CD4-positive, alpha-beta T cell treated with Interleukin-2 at 100 ng/mL for 4 hours (primary cell): ENCODE data around the gene EMX2.

Experiments
- DNase-seq: peaks from one replicate; pipeline ENCODE4 v3.0.0-alpha.2; 2020; ENCODE audit warnings: low spot score

Gene EMX2

DNA sequence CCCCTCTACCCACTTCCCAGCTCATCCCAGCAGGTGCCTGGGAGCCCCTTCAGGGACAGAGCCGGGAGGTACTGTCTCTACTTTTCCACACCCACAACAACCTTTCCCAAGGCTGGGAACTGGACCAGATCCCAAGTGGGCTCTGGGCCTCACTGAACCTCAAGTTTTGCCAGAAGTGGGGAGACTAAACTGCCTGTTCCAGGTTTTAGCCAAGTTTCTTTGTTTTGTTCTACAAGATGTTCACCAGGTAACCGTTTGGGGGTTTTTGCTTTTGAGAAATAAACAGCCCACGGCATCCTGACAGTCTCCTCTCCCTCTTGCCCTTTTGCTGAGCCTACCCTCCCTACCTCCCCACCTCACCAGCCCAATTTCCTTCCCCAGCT, 10.6 kb upstream of the EMX2 start:
- no peak for DNase-seq

DNA sequence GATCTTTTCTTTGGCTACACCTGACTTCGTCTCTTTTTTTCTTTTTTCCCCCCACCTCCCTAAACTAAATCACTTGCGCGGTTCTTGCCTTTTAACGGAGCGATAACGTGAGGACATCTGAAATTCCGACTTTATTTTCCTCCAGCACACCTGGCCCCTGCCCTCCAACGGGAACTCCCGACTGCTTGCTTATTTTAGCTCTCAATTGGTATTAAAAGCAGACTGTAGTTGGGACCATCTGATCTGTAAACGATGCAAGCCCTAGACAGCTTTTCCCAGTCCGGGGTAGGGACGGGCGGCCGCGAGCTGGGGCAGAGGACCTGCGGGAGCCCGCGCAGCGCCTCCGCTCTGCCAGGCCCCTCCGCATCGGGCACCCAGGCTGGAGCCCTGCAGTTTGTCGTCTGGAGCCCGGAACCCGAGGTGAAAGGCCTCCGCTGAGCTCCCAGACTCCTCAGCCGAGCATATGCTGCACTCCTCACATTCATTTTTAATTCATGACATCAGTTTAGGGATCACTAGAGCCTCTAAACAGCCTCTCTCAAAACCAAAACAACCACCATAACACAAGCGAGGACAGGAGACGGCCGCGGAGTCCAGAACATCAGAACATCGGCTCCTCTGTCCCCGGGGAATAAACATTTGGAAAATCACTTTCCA, 10.0 kb upstream of the EMX2 start:
- DNase-seq: no peak

DNA sequence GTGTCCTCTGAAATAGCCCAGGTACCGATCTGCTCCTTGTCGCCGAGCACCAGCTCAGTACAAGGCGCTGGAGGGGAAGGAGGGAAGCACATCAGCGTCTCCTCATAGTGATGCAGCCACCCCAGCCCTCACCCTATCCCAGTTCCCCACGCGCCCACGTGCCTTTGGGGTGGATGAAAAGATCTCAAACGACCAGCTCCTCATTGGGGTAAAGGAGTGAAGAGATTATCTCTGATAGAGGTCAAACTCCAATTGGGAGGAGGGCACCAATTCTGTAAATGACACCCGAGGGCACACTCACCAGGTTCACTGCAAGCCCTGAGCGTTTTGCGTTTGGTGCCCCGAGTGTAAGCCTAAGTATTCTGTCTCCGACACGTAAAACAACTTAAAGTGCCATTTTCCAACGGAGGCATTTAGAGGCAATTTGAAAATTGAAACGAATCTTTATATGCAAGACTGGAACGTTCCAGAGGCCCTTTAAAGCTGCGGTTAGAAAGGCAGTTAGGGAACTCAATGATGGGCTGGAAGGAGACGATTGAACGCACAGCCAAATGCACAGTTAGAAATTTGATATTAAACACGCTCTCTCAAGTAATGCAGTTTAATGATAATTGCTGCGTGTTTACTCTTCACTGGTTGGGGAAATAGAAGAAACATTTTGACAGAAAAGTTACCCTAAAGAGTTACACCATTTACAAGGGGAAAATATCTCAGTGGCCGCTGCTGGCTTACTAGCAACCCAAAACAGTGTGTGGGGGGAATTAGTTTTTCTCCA, 8.9 kb upstream of the EMX2 start:
- DNase-seq: no peak

DNA sequence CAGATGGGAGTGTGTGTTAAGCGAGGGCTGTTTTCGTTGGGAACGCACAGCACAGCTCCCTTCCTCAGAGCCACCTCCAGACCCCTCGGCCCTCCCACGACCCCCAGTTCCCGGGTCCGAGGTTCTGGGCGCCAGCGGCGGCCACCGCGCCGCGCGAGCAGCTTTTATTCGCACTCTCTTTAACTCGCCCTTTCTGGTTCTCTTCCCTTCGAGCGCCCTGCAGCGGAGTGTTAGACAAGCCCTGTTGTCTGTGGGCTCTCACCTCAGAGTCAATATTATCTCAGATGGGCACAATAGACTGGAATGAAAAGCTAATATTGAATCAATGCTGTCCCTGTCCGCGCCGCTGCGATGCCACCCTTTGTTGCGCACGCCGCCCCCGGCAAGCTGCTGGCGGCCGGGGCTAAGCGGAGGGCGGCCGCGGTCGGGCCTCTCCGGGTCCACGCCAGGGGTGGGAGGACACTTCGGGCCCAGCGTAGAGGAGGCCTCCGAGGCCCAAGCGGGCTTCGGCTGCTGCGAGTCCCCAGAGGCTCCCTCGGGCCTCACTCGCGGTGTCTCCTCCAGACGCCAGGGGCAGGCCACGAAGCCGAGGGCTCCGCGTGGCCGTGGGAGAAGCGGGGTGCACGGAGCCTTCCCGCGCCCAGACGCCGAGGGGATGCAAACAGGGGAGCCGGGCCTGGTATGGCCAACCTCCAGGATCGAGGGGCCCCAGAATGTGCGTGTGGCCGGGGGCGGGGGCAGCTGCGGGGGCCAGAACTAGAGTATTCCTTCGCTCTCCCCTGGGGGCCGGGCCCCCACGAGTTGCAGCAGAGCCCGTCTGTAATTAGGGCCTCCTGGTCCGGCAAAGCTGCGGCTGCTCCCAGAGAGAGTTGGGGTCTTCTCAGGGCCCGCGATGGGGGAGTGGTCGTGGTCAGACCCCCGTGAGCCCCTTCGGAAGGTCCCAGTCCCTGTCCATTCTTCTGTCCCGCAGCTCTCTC, 7.9 kb upstream of the EMX2 start:
- no peak for DNase-seq

DNA sequence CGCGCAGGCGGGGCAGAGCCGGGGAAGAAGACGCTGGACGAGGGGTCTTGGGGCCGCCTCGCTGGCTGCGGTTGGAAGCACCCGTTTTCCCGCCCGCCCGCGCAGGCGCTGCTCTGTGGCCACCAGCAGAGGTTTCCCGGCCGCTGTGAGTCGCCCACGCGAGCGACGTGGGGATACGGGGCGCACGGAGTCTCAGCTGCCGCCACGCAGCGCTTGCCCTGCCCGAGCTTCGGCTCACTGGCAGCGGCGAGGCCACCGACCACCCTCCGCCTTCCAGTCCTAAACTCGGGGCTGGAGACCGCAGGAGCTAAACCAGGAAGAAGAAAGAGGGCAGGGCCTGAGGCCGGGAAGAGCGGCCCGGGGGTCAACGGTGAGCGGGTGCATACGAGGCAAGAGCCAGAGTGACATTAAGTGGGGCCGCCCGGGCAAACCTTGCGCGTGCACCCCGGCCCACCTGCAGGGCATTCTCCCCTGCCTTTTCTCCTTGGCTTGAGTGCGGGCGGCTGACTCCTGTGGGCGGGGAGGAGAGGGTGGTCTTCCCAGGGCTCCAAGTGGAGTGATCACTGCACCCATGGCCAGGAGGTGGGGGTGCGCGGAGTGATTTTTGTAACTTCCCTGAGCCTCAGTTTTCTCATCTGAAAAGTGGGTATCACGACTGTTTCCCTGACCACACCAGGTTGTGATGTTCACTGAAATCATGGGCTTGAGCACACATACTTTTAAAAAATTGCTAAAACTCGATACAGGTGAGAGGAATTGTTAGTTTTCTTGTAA, 7.1 kb upstream of the EMX2 start:
- no peak for DNase-seq

DNA sequence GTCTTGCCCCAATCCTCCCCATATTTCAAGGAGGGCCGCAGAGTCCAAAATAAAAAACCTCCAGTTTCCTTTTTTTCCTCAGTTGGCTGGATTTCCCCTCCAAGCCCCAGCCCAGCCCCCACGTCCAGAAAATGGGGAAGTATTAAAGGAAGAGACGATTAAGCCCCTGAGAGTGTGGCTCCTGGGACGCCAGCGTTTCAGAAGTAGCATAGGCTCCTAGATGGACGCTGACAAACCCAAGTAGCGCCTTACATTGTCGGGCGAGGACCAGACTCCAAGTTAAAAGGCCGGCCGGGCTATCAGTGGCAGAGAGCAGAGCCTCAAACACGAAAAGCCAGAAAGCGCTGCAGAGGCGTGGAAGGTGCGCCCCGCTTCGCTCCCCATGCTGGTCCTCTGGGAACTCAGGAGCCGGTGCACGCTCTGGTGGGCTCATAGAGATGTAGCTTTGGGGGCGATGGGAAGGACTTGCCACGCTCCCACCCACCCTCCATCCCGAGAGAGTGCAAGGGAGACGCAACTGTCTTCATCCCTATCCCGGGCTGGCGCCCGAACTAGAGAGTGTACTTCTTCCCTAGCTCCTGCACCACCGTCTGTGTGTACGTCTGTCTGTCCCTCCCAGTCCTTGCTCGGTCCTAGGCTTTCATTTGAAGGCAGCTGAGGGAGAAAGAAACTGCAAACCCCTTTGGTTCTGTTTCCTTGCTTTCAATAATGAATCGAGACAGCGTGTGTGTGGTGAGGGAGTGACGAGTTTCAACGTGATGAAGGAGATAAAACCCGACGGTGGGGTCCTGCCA, 6.3 kb upstream of the EMX2 start:
- no peak for DNase-seq

DNA sequence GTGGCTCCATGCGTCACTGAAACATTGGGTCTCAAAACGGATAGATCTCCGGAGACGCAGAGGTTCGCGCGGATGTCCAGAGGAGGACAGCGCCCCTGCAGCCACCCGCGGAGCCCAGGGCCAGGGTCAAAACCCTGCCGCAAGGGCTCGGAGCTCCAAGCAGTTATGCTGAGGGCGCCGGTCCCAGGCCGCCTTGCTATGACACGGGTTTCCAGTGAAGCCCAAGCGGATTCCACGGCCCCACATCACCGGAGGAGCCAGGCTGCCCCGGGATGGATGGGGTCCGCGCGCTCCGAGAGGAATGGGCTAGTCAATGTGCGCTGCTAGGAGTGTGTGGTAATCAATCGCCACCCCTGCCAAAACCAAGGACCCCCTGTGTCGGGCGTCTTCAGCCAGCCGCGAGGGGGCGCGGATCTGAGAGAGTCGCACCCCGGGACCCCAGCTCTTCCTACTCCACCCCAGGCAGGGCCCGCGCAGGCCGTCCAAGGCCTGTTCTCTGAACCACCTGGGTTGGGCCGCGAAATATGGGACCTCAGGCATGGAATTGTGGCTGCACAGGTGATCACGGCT, 5.6 kb upstream of the EMX2 start:
- no peak for DNase-seq

DNA sequence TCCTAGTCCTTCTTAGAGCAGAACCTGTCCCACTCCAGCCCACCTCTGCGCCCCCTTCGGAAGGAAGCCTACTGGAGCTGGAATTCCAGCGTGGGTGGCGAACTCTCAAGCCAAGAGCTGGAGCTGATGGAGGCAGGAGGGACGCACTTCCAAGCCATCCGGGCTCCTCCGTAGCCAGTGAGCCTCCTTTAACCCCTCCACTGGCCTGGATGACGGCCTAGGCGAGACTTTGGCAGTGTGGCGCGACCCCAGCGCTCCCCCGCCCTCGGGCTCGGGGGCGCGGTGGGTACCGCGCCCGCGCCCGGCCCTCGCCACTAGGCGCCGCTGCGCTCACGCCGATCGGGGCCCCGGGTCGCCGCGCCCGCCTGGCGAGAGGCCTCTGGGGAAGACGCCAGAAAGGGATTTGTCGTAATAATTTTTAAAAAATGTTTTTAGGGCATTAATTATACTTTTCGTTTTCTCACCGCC, 5.1 kb upstream of the EMX2 start:
- DNase-seq: no peak

DNA sequence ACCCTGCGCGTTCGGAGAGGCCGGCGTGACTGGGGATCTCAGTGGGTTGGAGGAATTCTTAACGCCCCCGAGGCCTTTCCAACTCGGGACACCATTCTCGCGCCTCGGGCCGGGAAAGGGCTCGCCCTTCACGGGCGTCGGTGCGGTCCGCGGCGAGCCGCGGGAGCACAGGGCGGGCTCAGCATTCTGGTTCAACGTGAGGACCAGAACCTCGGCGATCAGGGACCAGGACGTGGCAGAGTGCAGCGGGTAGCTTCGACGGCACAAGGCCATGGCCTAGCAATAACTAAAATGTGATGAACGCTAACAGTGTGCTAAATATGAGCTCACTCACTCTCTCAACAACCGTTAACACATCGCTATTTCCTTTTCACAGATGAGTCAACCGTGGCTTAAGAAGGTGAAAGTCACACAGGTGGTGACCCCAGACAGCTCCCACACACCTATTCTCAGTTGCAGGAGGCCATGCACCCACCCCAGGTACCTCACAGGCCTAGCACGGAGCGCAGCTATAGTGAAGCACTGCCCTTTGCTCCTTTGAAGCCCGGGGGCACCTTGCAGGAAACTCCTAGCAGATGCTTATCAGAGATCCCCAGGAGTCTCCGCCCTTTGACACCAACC, 4.5 kb upstream of the EMX2 start:
- DNase-seq: no peak

DNA sequence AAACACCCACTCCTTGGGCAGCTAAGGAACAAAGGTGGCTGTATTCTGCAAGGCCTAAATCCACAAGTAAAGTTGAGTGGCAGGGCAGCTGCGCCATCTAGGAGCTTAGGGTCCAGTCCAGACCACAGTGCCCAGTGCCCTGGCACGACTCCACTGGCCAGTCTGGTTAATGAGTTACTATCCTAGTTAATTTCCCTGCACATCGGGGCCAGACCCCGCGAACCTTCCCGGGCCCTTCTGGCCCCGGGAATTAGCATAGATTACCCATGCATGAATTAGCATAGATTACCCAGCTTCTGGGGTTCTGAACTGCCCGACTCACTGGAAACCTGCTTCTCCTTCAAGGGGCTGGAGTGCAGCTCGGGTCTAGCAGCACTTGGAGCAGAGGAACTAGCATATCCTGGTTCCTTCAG, 3.2 kb upstream of the EMX2 start:
- no peak for DNase-seq

DNA sequence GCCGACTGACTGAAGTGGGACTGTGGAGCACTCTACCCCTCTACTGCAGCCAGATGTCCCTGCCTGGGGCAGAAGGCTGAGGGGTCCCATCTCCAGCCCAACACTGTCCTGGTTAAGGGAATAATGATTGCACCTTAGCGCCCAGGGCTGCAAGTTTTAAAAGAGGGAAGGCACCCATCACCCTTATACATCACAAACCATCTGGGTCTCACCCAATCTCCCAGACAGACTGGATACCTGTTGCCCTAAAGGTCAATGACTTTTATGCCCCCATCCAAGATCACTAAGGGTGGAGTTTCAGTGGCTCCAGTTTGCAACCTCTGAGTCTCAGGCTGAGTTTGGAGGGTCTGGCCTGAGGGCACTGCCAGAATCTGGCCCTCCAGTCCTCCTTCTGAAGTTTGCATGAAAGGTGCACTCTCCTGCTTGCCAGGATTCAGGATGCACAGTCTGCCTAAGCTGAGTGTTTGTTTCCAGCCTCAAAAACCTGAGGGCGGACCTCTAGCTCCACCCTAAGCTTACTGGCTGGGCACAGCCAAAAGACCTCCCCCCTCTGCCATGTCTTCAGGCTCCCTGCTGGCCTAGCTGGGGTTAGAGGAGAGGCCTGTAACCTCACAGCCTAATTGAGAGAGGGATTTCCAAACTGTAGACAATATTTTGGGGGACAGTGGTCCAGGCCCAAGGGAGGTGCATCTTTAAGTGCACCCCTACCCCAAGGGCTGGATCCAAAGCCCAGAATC, 2.5 kb upstream of the EMX2 start:
- DNase-seq: no peak

DNA sequence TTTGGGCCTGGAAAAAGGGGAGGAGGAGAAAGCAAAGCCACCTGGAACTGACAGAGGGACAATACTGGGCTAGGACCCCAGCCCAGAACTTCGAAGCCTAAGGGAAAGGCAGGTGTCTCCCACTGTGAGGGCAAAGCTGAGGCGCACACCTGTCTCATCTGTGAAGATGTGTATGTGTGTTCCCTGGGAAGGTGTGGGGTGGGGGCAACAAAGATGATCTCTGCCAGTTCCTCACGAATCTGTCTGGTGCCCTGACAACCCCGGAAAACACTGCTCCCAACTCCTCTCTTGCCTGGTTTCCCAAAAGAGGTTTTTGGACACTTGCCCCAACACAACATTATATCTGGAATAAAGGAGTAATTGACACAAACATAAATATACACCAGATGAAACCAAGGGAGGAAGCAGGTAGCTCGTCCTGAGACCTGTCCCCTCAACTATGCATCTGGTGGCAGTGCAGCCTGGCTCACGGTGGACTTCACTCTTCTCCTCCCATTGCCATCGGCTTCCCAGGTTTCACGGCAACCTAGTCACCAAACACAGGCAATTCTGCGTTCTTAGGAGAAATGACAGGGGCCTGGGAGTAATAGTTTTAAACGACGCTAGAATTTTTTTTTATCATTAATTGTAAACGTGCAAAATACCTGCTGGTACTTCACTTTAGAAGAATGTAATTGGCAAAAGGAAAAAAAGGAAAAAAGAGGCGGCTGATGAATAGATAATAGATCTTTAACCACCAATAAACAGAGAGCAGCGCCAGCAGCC, 1.7 kb upstream of the EMX2 start:
- no peak for DNase-seq

DNA sequence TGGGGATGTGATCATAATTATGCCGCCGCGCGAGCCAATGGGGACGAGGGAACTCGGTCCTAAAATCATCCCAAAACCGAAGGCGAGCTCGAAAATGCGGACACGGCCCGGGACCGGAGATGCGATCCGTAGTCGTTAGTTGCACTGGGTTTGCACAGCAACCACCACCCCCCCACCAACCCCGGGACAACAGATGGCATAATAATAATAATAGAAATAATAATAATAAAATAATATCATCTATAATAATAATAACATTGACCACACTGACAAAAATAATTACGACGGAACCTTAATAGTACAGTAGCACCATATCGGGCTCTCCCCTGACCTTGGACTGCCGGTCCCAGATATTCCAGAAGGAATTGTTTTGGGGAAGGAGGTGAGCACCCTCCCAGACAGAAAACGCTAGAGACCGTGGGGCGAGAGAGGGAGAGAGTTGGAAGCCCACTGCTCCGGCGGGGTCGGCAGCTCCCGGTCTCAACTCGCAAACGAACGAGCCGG, 1.1 kb upstream of the EMX2 start:
- no peak for DNase-seq

DNA sequence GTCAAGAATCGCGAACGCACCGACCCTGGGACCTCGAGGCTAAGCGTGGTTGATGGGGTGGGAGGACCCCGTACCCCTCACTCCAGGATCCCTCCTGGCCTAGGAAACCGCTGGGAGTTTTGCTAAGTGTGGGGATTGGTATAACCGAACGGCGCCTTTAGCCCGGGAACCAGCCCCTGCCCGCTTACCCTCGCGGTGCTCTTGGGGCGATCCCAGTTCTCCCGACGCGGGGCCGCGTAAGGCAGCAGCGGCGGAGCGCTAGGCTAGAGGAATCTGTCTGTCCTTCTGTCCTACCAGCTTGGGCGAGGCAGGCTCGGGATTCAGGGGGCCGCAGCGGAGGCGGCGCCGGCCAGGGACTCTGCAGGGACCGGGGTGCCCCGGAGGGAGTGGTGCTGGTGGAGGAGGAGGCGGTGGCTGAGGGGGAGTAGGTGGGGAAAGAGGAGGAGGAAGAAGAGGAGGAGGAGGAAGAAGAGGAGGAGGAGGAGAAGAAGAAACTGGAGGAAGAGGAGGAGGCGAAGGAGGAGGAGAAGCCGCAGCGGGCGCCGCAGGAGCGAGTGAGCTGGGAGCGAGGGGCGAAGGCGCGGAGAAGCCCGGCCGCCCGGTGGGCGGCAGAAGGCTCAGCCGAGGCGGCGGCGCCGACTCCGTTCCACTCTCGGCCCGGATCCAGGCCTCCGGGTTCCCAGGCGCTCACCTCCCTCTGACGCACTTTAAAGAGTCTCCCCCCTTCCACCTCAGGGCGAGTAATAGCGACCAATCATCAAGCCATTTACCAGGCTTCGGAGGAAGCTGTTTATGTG, 439 bp upstream of the EMX2 start:
- DNase-seq: no peak

DNA sequence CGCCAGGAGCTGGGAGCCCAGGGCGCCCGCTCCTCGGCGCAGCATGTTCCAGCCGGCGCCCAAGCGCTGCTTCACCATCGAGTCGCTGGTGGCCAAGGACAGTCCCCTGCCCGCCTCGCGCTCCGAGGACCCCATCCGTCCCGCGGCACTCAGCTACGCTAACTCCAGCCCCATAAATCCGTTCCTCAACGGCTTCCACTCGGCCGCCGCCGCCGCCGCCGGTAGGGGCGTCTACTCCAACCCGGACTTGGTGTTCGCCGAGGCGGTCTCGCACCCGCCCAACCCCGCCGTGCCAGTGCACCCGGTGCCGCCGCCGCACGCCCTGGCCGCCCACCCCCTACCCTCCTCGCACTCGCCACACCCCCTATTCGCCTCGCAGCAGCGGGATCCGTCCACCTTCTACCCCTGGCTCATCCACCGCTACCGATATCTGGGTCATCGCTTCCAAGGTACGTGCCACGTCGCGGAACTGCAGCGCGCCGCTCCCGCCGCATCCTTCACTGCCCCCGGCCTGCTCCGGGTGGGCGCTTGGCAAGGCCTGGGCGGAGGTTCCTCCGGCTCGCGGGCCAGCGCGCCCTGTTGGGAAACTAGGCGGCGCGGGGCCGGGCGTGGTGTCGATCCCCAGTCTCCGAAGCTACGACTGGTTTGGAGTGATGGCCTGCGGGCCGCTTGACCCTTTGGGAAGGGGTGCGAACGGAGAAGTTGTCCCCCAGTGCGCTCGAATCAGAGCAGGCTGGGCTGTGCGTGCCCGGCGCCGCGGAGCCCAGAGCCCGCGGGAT, 868 bp downstream of the EMX2 start:
- no peak for DNase-seq

DNA sequence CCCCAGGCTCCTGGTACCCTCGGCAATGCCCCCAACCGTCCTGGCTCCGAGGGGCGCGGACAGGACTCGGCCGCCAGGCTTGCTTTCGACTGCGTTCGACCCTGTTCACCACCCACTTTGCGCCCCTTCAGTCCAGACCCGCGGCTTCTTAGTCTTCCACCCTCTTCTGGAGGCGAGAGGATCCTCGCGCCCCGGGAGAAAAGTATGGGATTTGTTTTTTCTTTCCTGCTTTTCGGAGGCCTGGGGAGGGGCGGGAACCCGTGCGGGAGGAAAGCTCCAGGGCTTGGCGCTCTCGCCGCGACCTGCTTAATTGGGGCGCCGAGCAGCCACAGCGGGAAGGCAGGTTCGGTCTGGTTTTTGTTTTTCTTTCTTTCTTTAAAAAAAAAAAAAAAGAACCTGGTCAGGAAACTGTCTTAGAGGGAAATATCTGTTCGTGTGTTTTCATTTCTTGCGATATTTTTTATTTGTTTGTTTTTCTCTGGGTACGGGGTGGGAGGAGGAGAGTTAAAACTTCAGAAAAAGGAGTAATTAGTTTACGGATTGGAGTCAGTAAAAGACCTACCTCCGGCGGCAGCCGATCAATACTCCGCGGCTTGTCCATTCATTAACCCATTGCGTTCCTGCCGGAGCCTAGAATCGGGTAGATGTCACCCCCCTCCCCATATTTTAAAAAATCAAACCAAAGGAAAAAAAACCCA, 1.6 kb downstream of the EMX2 start:
- no peak for DNase-seq
